ENCODE measurements around the gene MYO18B.

MYO18B gene

DNA sequence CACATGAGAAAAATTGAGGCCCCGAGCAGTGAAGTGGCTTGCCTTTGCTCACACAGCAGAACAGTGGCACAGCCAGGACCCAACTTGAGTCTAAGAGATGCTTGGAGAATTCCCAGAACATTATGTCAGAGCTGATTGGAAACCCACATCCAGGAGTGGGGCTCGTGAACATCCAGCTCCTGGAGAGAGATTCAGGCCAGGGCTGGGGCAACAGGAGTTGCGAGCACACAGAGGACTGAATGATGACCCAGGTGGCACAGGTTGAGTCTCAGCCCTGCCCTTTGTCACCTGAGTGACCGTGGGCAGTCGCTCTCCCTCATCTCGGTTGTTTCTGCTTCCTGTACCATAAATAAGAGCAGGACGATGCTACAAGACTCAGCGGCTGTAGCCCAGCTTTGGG, 102.6 kb downstream of the MYO18B start:
- no peaks in the 10 kb centered on the region for H3K36me3 ChIP-seq (ENCODE audit: insufficient read depth, low read length)
- H3K4me1 ChIP-seq (ENCODE audit: insufficient read depth, low read length), result no peaks in the 10 kb centered on the region
- no peaks in the 10 kb centered on the region for H3K9me3 ChIP-seq (ENCODE audit: low read length)
- no peak overlapping the region for H3K4me3 ChIP-seq (ENCODE audit: low read length)
- no peaks in the 10 kb centered on the region for H3K27me3 ChIP-seq (ENCODE audit: insufficient read depth, low read length)
- H2AFZ ChIP-seq (ENCODE audit: low read depth, low read length), result no peak overlapping the region

DNA sequence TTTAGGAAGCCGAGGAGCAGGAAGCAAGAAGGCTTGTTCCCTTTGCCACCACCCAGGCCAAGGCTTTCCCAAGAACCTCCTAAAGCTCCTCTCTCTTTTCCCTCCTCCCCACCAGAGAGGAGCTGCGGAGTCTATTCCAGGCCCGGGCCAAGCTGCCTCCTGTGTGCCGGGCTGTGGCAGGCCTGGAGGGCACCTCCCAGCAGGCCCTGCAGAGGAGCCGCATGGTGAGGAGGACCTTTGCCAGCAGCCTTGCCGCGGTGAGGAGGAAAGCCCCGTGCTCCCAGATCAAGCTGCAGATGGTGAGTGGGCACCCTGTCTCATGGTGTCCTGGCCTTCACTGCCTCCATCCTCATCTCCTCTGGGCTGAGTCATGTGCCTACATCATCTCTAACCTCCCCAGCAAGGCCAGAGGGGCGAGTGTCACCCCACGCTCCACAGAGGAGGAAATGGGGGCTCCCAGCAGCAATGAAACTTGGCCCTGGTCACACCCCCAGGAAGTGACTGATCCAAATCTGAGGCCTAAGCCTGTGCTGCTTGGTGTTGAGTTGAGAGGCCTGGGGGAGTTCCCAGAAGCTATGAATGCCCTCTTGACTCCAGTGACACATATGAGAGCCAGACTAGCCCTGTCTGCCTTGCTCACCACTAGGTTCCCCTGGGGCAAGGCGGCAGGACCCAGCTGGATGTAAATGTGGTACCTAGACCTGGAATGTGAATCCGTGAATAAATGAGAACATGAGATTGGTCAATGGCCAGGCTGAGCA, 104.2 kb downstream of the MYO18B start:
- Histone ChIP-seq H2AFZ (ENCODE audit: low read depth, low read length) (no peak overlapping the region), H3K4me1 (ENCODE audit: insufficient read depth, low read length) (no peaks in the 10 kb centered on the region), H3K36me3 (ENCODE audit: insufficient read depth, low read length) (no peaks in the 10 kb centered on the region), H3K27me3 (ENCODE audit: insufficient read depth, low read length) (no peaks in the 10 kb centered on the region), H3K9me3 (ENCODE audit: low read length) (no peaks in the 10 kb centered on the region), H3K4me3 (ENCODE audit: low read length) (no peak overlapping the region)

DNA sequence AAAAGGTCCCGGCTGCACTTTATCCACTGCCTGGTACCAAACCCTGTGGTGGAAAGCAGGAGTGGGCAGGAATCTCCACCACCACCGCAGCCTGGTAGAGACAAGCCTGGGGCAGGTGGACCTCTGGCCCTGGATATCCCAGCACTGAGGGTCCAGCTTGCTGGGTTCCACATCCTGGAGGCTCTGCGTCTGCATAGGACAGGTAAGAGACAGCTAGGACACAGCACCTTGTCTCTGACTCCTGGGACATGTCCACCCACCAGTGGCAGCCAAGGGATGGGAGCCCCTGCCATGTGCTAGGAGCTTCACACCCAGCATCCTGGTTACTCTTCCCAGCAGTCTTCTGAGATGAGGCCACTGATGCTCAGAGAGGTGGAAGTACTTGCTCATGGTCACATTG, 105.5 kb downstream of the MYO18B start:
- Histone ChIP-seq H2AFZ (ENCODE audit: low read depth, low read length) (no peak overlapping the region), H3K4me1 (ENCODE audit: insufficient read depth, low read length) (no peaks in the 10 kb centered on the region), H3K27me3 (ENCODE audit: insufficient read depth, low read length) (no peaks in the 10 kb centered on the region), H3K9me3 (ENCODE audit: low read length) (no peaks in the 10 kb centered on the region), H3K36me3 (ENCODE audit: insufficient read depth, low read length) (no peaks in the 10 kb centered on the region), H3K4me3 (ENCODE audit: low read length) (no peak overlapping the region)

DNA sequence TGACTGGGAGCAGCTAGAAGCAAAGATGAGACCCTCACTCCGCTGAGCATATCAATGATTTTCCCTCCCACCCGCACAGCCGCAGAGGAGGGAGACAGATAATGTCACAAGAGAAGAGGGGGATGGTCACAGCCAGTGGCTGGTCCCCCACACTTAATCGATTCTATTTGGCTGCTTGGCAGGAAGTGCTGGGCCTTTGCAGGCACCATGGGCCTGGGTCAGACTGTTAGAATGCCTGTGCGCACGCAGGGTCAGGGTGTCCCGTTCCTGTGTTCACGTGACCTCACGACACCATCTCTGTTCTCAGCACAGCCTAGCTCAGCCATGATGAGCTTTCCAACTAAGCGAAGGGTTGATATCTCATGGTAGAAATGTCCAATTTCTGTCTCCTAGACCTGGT, 107.0 kb downstream of the MYO18B start:
- H3K4me3 ChIP-seq (ENCODE audit: low read length), result no peak overlapping the region

DNA sequence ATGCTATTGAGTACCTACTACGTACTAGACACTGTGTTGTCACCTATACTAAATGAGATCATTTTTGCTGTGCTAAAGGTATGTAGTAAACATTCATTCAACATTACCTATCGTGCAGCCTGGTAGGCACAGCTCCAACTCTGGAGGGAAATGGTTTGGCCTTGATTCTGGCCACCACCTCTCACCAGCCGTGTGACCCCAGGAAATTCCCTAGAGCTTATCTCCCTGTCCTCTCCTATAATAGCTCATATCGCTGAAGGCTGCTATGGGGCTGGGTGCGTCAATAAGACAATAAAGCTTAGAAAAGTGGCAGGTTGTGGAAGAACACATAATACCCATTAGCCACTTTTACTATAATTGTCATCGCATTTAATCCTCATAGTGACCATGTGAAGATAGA, 107.5 kb downstream of the MYO18B start:
- Histone ChIP-seq H3K36me3 (ENCODE audit: insufficient read depth, low read length) (no peaks in the 10 kb centered on the region), H3K4me3 (ENCODE audit: low read length) (no peak overlapping the region), H3K4me1 (ENCODE audit: insufficient read depth, low read length) (peaks cover 7% of the 10 kb centered on the region), H2AFZ (ENCODE audit: low read depth, low read length) (no peak overlapping the region), H3K9me3 (ENCODE audit: low read length) (no peaks in the 10 kb centered on the region), H3K27me3 (ENCODE audit: insufficient read depth, low read length) (no peaks in the 10 kb centered on the region)

More for the DNA sequence above, 107.0 kb downstream of the MYO18B start:
- Histone ChIP-seq H3K27me3 (ENCODE audit: insufficient read depth, low read length) (no peaks in the 10 kb centered on the region), H3K9me3 (ENCODE audit: low read length) (no peaks in the 10 kb centered on the region), H3K36me3 (ENCODE audit: insufficient read depth, low read length) (no peaks in the 10 kb centered on the region), H2AFZ (ENCODE audit: low read depth, low read length) (no peak overlapping the region), H3K4me1 (ENCODE audit: insufficient read depth, low read length) (peaks cover 7% of the 10 kb centered on the region)

DNA sequence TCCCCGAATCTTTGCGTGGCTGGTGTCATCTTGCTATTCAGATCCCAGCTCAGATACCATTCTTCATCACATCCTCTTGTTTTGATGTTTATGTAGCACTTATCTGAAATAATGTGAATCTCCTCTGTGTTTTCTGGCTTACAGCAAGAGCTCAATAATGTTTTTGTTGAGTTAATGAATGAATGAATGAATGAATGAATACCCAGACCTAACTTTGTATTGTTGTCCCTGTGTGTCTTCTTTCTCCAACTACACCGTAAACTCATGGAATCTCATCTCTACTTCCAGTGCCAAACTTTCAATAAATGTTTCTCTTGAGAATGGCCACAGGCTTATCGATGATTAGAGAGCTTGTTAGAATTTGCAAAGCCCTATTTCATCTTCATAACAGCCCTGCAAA, 110.2 kb downstream of the MYO18B start:
- H3K9me3 ChIP-seq (ENCODE audit: low read length), result no peaks in the 10 kb centered on the region
- H3K4me1 ChIP-seq (ENCODE audit: insufficient read depth, low read length), result peaks cover 7% of the 10 kb centered on the region
- H3K36me3 ChIP-seq (ENCODE audit: insufficient read depth, low read length), result no peaks in the 10 kb centered on the region
- no peak overlapping the region for H3K4me3 ChIP-seq (ENCODE audit: low read length)
- H2AFZ ChIP-seq (ENCODE audit: low read depth, low read length), result no peak overlapping the region
- no peaks in the 10 kb centered on the region for H3K27me3 ChIP-seq (ENCODE audit: insufficient read depth, low read length)

DNA sequence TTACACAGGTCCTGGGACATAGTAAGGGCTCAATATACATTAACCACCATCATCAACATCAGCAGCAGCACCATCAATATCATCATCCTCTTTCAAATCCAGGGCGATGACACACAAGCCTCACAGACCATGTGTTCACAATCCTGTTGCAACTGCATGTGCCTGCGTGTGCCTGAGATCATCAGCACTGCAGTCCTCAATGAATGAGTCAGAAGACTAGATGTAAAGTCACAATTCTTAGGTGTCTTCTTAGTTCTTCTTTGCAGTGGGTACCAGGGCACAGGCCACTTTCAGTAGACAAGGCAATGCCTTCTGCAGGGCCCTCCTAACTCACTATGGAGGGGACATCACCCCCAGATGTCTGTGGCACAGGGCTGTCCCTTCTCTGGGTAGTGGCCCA, 111.1 kb downstream of the MYO18B start:
- H3K4me3 ChIP-seq (ENCODE audit: low read length), result no peak overlapping the region
- H3K9me3 ChIP-seq (ENCODE audit: low read length), result no peaks in the 10 kb centered on the region
- no peak overlapping the region for H2AFZ ChIP-seq (ENCODE audit: low read depth, low read length)
- H3K36me3 ChIP-seq (ENCODE audit: insufficient read depth, low read length), result no peaks in the 10 kb centered on the region
- peaks cover 7% of the 10 kb centered on the region for H3K4me1 ChIP-seq (ENCODE audit: insufficient read depth, low read length)
- H3K27me3 ChIP-seq (ENCODE audit: insufficient read depth, low read length), result no peaks in the 10 kb centered on the region

DNA sequence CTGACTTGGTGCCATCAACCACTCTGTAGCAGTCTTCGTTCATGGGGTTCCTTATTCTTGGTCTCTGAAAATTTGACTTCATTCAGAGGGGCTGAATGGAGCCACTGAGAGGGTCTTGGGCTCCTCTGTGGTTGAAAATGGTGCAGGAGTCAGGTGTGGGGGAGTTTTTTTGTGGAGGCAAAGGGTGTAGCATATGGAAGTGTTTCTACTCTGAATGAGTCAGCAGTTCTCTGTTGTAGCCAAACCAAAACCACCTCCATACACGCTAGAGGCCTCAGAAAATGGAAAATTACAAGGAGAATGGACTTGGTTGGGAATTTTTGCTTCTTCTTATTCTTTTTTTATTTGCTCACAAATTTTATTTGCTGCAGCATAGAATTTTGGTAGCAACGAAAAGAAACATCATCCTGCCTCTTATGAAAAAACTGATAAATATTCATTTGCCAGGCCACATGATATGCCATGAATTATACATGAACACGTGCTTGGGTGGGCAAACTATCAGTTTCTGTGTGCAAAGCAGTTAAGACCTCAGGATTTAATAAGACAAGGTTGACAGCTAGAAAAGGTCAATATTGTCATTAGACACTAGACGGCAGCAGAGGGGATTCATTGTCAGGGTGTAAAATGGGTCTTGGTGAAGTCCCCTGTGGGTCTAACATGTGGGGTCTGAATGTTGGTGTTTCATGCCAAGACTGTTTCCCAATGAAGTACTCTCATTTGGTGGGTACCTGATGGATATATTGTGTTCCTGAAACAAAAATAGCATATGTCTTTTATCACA, 111.7 kb downstream of the MYO18B start:
- Histone ChIP-seq H3K4me1 (ENCODE audit: insufficient read depth, low read length) (peaks cover 7% of the 10 kb centered on the region), H3K36me3 (ENCODE audit: insufficient read depth, low read length) (no peaks in the 10 kb centered on the region), H3K4me3 (ENCODE audit: low read length) (no peak overlapping the region), H2AFZ (ENCODE audit: low read depth, low read length) (no peak overlapping the region), H3K9me3 (ENCODE audit: low read length) (no peaks in the 10 kb centered on the region), H3K27me3 (ENCODE audit: insufficient read depth, low read length) (no peaks in the 10 kb centered on the region)

DNA sequence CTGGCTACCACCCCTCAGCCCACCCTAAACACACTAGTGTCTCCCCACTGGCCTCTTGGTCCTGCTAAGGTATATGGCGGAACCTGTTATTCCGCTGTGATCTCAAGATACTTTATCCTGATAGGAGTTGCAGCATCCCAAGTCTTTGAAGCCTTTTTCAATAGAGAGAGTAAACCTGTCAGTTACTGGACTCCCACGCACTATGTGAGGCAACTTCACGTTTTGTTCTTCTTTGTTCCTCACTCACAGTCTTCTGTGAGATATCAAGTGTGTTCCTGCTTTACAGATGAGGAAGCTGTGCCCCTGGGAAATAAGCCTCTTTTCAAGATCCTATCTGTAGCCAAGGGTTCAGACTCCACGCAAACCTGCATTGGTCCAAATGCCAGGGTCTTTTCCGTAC, 127.8 kb downstream of the MYO18B start:
- Histone ChIP-seq H3K27me3 (ENCODE audit: insufficient read depth, low read length) (no peaks in the 10 kb centered on the region), H2AFZ (ENCODE audit: low read depth, low read length) (no peak overlapping the region)

DNA sequence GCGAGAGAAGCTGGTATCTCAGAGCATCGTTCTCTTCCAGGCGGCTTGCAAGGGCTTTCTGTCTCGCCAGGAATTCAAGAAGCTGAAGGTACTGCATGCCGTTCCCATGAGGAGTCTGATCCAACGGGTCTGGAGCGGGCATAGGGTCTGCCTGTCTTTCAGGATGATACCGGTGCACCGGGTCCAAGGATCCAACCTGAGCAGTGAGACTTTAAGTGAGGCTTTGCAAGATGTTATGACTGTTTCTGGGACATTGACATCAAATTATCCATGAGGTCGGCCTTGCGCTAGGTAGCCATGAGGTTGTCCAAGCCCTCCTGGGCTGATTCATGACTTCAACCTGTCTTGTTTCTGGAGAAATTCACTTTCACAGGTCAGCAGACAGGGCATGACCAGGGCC, 132.3 kb downstream of the MYO18B start:
- no peak overlapping the region for H2AFZ ChIP-seq (ENCODE audit: low read depth, low read length)
- H3K4me3 ChIP-seq (ENCODE audit: low read length), result no peak overlapping the region
- no peaks in the 10 kb centered on the region for H3K36me3 ChIP-seq (ENCODE audit: insufficient read depth, low read length)
- no peaks in the 10 kb centered on the region for H3K9me3 ChIP-seq (ENCODE audit: low read length)
- H3K4me1 ChIP-seq (ENCODE audit: insufficient read depth, low read length), result no peaks in the 10 kb centered on the region
- H3K27me3 ChIP-seq (ENCODE audit: insufficient read depth, low read length), result no peaks in the 10 kb centered on the region

More for the DNA sequence above, 127.8 kb downstream of the MYO18B start:
- Histone ChIP-seq H3K36me3 (ENCODE audit: insufficient read depth, low read length) (no peaks in the 10 kb centered on the region), H3K4me3 (ENCODE audit: low read length) (no peak overlapping the region), H3K9me3 (ENCODE audit: low read length) (no peaks in the 10 kb centered on the region), H3K4me1 (ENCODE audit: insufficient read depth, low read length) (no peaks in the 10 kb centered on the region)

DNA sequence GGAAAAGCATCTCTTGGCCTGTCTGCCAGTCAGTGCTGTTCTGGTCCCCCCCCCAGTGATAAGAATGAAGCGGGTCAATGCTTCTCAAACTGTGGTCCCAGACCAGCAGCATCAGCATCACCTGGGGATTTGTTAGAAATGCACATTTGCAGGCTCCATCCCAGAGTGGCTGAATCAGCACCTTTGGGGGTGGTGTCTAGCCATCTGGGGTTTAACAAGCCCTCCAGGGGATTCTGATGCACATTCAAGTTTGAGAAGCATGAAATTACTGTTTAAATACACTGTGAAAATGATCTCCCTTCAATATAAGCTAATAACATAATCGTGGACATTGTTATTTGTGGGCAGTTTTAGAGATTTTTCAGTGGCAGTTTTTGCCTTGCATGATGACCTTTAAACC, 133.5 kb downstream of the MYO18B start:
- Histone ChIP-seq H2AFZ (ENCODE audit: low read depth, low read length) (no peak overlapping the region), H3K27me3 (ENCODE audit: insufficient read depth, low read length) (no peaks in the 10 kb centered on the region), H3K4me3 (ENCODE audit: low read length) (no peak overlapping the region), H3K9me3 (ENCODE audit: low read length) (no peaks in the 10 kb centered on the region), H3K4me1 (ENCODE audit: insufficient read depth, low read length) (no peaks in the 10 kb centered on the region), H3K36me3 (ENCODE audit: insufficient read depth, low read length) (no peaks in the 10 kb centered on the region)

DNA sequence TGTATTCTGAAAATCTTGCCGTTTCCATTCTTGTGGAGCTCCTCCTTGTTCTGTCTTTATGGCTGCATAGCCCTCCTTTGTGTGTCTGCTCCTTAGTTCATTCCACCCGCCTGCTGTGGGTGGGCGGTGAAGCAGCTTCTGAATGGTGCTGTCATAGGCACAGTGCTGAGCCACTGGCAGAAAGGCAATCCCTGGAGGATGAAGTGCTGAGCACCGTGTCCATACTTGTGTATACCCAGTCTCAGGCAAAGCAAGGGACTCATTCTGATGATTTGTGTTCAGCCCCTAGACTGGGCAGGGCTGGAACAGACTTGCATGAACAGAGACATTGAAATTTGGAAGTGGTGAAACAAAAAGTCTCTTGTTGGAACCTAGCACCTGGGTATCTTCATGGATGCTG, 134.9 kb downstream of the MYO18B start:
- no peak overlapping the region for H3K4me3 ChIP-seq (ENCODE audit: low read length)
- no peaks in the 10 kb centered on the region for H3K4me1 ChIP-seq (ENCODE audit: insufficient read depth, low read length)
- H3K27me3 ChIP-seq (ENCODE audit: insufficient read depth, low read length), result peaks cover 2% of the 10 kb centered on the region
- H2AFZ ChIP-seq (ENCODE audit: low read depth, low read length), result no peak overlapping the region
- H3K9me3 ChIP-seq (ENCODE audit: low read length), result no peaks in the 10 kb centered on the region
- H3K36me3 ChIP-seq (ENCODE audit: insufficient read depth, low read length), result no peaks in the 10 kb centered on the region

DNA sequence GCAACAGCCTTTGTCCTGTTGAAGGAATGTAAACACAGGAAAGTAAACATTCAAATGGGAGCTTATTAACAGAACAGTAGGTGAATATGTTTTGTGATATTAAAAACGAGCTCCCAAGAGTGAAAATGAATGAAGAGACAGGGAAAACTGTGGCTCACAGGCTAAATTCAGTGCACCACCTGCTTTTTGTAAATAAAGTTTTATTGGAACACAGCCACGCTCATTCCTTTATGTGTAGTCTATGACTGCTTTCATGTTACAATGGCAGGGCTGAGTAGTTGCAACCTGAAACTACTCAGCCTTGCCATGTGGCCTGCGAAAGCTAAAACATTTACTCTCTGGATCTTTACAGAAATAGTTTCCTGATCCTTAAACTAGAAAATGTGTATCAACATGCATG, 136.9 kb downstream of the MYO18B start:
- H3K4me1 ChIP-seq (ENCODE audit: insufficient read depth, low read length), result no peaks in the 10 kb centered on the region
- H3K9me3 ChIP-seq (ENCODE audit: low read length), result no peaks in the 10 kb centered on the region
- H3K4me3 ChIP-seq (ENCODE audit: low read length), result no peak overlapping the region
- H3K36me3 ChIP-seq (ENCODE audit: insufficient read depth, low read length), result no peaks in the 10 kb centered on the region
- peaks cover 3% of the 10 kb centered on the region for H3K27me3 ChIP-seq (ENCODE audit: insufficient read depth, low read length)
- H2AFZ ChIP-seq (ENCODE audit: low read depth, low read length), result no peak overlapping the region

Data from neuron (in vitro differentiated cells).